HG02642 (cell line): ENCODE measurements around the gene AFF2.

Experiments used
- ATAC-seq: cut with Tn5 transposase; IDR thresholded peaks from one replicate; pipeline ENCODE4 v1.9.1; 2021; ENCODE audit warnings: mild to moderate bottlenecking; ENCODE audit not compliant: unreplicated experiment, poor library complexity

The AFF2 gene

GRCh38 chrX:148713981-148714380, 213.6 kb downstream of the AFF2 start:
- no peak for ATAC-seq

- no peak for ATAC-seq
These were observed 214.9 kb downstream of the AFF2 start for GRCh38 chrX:148715361-148715760.

- no peak for ATAC-seq
These were observed 222.5 kb downstream of the AFF2 start for GRCh38 chrX:148722966-148723365.

GRCh38 chrX:148723551-148723950, 223.1 kb downstream of the AFF2 start:
- ATAC-seq = no peak

- no peak for ATAC-seq
These were observed 228.5 kb downstream of the AFF2 start for GRCh38 chrX:148728901-148729300.

GRCh38 chrX:148732743-148733142, 232.3 kb downstream of the AFF2 start:
- no peak for ATAC-seq

- no peak for ATAC-seq
These were observed 241.0 kb downstream of the AFF2 start for GRCh38 chrX:148741441-148741840.

- no peak for ATAC-seq
These were observed 254.7 kb downstream of the AFF2 start for GRCh38 chrX:148755111-148755510.

GRCh38 chrX:148763896-148764295, 263.5 kb downstream of the AFF2 start:
- ATAC-seq = no peak

- ATAC-seq = no peak
These were observed 267.9 kb downstream of the AFF2 start for GRCh38 chrX:148768296-148768695.

- ATAC-seq = no peak
These were observed 271.0 kb downstream of the AFF2 start for GRCh38 chrX:148771440-148771839.

- ATAC-seq = no peak
These were observed 273.9 kb downstream of the AFF2 start for GRCh38 chrX:148774276-148774675.

GRCh38 chrX:148784137-148784536, 283.7 kb downstream of the AFF2 start:
- ATAC-seq = no peak

- ATAC-seq = no peak
These were observed 284.4 kb downstream of the AFF2 start for GRCh38 chrX:148784856-148785255.

- ATAC-seq = no peak
These were observed 284.8 kb downstream of the AFF2 start for GRCh38 chrX:148785256-148785655.

- no peak for ATAC-seq
These were observed 288.0 kb downstream of the AFF2 start for GRCh38 chrX:148788449-148788848.

GRCh38 chrX:148794350-148794749, 293.9 kb downstream of the AFF2 start:
- no peak for ATAC-seq

- no peak for ATAC-seq
These were observed 304.4 kb downstream of the AFF2 start for GRCh38 chrX:148804579-148805355.

- no peak for ATAC-seq
These were observed 305.9 kb downstream of the AFF2 start for GRCh38 chrX:148806145-148806870.

GRCh38 chrX:148808833-148809232, 308.4 kb downstream of the AFF2 start:
- no peak for ATAC-seq

GRCh38 chrX:148811236-148811635, 310.8 kb downstream of the AFF2 start:
- ATAC-seq = no peak

- ATAC-seq = no peak
These were observed 313.0 kb downstream of the AFF2 start for GRCh38 chrX:148813422-148813821.
